Non-pigmented ciliary epithelial cell (primary cell): ENCODE measurements around the gene BECN2.
"Not testable (repeated sequence)": the region's sequence is repeated elsewhere in the genome, so short reads cannot be mapped to it uniquely, and the experiment has no call there.

Experiments
- DNase-seq: peaks from one replicate; pipeline ENCODE4 v3.0.0-alpha.2; 2010; ENCODE audit warnings: low read depth

Gene BECN2

GRCh38 chr1:241979071-241979470, 21.5 kb downstream of the BECN2 start:
- DNase-seq: no peak

DNA sequence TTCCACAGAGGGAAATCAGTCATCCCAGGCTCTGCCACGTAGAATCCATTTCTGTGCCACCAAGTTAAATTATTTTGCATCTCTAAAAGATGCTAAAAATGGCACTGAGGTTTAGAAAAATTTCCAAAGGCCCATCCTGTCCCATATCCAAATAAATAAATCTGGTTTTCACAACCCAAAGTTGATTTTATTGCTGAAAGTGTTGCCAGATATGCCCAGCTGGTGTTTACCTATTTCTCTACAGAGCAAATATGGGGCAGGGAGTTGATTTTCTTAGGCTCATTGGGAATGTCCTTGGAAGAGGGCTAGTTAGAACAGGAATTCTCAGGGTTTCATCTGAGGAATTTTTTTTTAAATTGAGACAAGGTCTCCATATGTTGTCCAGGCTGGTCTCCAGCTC, 22.4 kb downstream of the BECN2 start:
- no peak for DNase-seq

- no peak for DNase-seq
These were observed 28.2 kb downstream of the BECN2 start for GRCh38 chr1:241985787-241986186.

GRCh38 chr1:241988389-241988930, 30.9 kb downstream of the BECN2 start:
- not testable (repeated sequence) for DNase-seq

- peak; percentile 91 for DNase-seq
These were observed 32.5 kb downstream of the BECN2 start for GRCh38 chr1:241990040-241990439.

DNA sequence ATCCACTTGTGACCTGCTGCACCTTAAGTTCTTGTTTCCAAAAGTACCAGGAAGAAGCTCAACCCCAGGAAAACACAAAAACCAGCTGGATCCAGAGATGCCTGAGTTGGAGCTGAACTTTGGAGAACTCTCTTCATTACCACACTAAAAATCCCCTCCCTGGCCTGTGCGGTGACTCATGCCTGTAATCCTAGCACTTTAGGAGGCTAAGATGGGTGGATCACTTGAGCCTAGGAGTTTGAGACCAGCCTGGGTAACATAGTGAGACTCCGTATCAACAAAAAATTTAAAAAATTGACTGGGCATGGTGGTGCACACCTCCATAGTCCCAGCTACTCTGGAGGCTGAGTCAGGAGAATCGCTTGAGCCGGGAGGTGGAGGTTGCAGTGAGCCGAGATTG, 35.2 kb downstream of the BECN2 start:
- DNase-seq: peak; percentile 20

GRCh38 chr1:241994171-241994570, 36.6 kb downstream of the BECN2 start:
- no peak for DNase-seq

GRCh38 chr1:241997401-241997998, 39.9 kb downstream of the BECN2 start:
- no peak for DNase-seq

DNA sequence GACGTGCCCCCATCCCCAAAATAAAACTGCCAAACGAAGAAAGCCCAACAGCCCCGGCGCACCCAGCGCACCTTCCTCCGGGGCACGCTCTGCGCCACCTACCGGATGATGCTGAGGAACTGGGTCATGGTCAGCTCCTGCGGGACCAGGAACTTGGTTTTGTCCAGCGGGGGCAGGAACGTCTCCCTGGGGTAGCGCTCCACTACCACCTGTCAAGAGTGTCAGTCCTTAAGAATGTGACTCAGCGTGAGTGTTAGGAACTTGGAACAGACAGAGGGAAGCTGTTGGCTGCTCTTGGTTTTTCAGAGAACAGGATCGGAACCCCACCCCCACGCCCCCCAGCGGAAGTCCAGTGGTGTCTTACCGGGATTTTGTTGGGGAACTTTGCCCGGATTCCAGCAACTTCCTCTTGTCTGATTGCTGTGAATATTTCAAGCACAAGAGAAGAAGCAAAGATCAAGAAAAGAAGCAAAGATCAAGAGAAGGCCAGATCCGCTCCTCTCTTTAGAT, 40.9 kb downstream of the BECN2 start:
- DNase-seq: no peak

DNA sequence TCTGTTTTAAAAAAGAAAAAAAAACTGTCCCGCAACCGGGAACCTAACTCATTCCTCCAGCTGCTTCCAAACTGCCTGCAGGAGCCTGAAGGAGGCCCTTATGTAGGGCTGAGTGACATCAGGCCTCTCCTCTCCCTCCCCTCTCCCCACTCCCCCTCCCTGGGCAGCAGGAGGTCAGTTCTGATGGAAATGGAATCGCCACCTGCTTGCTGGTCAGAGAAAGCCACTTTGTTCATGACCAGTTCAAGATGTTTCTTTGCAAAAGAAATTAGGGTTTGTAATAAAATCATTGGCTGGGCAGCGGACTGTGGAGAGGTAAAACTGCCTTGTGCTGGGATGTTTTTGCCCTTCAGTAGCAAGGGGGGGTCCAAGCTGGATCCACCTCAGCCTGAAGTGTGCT, 41.5 kb downstream of the BECN2 start, which contains the start of gene MAP1LC3C:
Gene MAP1LC3C (minus strand): TSS at position 73 of the 400 bp plus-strand sequence. CDS start 90 bp downstream, outside the sequence.
- DNase-seq: no peak

DNA sequence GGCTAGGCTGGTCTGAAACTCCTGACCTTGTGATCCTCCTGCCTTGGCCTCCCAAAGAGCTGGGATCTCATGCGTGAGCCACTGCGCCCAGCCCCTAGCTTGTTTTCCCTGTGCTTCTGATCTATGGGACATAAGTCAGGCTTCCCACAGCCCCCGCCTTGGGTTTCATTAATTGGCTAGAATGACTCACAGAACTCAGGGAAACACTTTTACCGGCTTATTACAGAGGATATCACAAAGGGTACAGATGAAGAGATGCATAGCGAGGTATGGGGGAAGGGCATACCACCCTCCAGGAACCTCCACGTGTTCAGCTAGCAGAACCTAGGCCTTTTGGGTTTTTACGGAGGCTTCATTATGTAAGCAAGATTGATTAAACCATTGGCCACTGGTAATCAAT, 42.9 kb downstream of the BECN2 start:
- no peak for DNase-seq

DNA sequence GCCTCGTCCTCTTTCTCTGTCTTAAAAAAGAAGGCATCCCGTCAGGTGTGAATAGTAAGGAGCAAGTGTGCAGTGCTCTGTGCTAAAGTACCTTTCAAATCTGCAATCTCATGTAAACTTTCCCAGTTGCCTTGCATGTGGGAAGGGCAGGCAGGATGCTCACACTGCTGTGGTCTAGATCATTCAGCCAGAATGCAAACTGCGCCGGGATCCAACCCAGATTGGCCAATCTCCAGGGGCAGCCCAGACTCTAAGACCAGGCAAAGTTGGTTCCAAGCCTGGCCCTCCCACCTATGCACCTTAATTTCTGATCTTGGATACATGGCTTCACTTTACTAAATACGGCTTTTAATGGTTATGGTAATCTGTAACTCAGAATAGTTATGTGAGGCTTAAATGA, 44.5 kb downstream of the BECN2 start:
- no peak for DNase-seq

GRCh38 chr1:242002510-242002909, 44.9 kb downstream of the BECN2 start:
- DNase-seq: no peak

- no peak for DNase-seq
These were observed 47.4 kb downstream of the BECN2 start for GRCh38 chr1:242004751-242005495.

DNA sequence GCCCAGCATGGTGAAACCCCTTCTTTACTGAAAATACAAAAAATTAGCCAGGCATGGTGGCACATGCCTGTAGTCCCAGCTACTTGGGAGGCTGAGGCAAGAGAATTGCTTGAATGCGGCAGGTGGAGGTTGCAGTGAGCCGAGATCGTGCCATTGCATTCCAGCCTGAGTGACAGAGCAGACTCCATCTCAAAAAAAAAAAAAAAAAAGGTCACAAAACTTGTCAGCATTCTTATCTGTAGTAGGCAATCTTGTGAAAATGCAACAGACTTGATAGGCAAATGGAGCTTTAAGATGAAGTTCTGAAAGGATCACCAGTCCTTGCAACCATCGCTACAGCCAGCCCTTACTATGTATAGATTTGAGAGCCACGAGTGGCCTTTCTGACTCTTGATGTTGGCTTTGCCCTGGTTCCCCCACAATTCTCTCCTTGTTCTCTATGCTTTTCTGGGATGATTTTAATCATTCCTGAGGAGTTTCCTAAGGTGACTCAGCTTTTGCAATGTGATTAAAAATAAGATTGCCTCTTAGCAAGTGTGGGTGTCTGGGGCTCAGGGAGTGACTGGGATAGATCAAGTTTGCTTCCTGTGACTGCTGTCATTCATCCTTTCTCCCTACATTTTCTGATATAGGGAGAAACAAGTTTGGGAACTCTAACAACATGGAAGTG, 48.4 kb downstream of the BECN2 start:
- DNase-seq: no peak

DNA sequence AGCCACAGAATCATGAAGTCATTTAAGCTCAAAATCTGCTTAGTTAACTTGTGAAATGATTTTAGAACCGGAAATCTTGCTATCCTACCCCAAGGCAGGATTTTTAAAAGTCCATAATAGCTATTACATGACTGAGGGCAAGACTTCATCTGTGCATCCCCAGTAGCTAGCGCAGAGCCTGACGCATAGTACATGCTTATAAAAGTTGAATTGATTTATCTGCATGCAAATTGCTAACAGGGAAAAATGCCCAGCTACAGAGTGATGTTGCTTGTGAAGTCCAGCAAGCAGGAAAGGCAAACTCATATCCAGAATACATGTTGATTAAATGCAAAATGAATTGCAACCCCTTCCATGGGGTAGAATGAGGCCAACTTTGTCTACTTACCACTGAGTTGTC, 49.4 kb downstream of the BECN2 start:
- DNase-seq: no peak
